Fibroblast of the conjunctiva (primary cell): ENCODE results near the gene SGK1.
"Not testable (repeated sequence)": the region's sequence is repeated elsewhere in the genome, so short reads cannot be mapped to it uniquely, and the experiment has no call there.

Source experiments
- DNase-seq: peaks from one replicate; pipeline ENCODE4 v3.0.0-alpha.2; 2010; ENCODE audit warnings: low read depth

The SGK1 gene

GRCh38 chr6:134223796-134224420 is 94.0 kb downstream of the SGK1 start:
- DNase-seq = peak; percentile 26

GRCh38 chr6:134221250-134221649 is 96.7 kb downstream of the SGK1 start:
- no peak for DNase-seq

DNA sequence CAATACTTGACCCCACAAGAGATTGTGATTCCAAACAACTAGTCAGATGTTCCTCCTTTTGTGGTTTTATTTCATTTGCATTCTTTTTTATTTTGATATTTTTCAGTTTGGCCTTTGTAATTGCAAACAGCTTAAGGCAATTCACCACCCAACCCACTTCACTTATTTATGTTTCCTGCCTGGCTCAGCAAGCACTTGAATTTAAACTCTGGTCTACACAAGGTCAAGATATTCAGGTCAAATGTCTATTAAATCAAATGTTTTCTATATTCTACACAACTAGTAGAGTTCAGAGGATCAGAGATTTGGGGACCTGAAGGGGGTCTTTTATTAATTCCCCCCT is 100.1 kb downstream of the SGK1 start:
- DNase-seq = no peak

DNA sequence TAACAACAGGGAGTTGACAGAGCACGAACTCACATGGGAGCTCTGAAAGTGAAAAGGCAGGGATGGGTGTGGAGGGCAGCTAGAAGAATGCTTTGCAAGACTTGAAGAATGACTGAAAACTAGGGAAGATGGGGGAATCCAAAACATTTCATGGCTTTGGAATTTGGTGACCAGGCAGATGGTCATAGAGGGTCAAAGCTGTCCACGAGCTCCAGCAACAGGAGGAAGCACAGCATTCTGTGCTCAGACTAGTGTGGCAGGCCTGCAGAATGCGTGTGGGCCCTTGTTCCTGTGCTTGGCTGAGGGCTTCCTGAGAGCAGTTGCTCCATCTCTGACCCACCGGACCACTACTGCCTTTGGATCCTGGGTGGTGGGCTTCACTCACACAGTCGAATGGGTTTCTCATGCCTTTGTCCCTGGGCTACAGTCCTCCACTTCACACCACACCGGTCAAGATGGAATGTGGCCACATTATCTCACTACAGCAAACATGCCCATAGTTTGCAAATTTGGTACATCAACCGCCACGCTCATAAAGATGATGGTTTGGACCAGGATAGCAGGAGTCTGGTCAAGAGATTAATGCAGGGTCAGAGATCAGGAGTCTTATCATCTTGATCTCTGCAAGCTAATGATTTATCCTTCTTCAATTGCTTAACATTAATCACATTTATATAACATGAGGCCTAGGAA is 100.7 kb downstream of the SGK1 start:
- DNase-seq = no peak

DNA sequence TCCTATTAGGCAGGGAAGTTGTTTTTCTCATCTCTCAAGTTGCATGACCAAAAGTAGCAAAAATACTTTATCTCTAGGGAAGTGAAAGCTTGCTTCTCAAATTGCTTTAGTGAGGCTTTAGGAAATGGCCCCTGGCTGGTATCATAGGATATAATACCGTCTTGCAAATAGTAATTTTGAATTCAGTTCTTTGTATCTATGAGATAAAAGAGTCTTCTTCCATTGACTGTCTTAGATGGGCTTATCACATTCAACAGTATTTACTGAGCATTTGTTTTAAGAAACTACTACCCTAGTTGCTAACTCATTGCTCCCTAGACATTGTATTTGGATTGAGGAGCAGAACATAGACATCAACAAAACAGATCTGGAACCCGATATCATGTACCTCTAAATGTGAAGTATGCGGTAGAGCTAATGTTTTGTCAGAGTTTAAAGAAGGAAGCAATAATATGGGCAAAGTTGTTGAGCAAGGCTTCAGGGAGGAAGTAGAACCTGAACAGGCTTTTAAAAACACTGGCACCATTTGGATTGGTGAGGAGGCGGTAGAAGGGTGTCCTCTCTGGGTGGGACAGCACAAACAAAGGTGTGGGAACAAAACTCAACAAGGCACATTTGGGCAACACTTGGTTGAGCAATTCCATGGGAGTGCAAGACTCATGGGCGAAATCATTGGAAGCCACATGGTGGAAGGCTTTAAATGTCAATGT is 101.5 kb downstream of the SGK1 start:
- no peak for DNase-seq

DNA sequence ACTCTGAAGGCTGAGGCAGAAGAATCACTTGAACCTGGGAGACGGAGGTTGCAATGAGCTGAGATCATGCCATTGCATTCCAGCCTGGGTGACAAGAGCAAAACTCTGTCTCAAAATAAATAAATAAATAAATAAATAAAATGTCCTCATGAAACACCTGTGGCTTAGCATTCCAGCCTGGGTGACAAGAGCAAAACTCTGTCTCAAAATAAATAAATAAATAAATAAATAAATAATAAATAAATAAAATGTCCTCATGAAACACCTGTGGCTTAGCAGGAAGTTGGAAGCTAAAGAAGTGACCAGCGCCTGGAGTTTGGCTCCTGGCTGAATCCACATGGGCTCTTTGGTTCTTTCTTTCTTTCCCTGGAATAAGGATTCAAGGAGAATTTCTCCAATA is 104.5 kb downstream of the SGK1 start:
- DNase-seq = not testable (repeated sequence)

GRCh38 chr6:134211297-134211696 is 106.6 kb downstream of the SGK1 start:
- no peak for DNase-seq

GRCh38 chr6:134207421-134207820 is 110.5 kb downstream of the SGK1 start:
- no peak for DNase-seq

DNA sequence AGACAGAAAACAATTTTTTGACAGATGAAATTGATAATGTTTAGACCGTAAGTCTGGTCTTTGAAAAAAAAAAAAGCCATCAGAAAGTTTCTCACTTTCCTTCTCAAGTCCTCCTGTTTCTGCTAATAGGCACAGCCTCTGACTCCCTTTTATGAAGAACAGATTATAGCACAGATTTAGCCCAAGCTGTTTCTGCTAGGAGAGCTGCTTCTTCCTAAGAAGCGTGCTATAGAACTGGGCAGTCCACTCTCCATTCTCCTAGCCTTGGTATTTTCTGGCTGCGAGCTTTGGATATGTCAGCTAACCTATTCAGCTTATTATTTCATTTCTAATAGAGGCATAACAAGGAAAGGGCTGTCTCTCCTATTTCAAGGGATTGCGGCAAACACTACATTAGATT is 112.5 kb downstream of the SGK1 start:
- DNase-seq = no peak

DNA sequence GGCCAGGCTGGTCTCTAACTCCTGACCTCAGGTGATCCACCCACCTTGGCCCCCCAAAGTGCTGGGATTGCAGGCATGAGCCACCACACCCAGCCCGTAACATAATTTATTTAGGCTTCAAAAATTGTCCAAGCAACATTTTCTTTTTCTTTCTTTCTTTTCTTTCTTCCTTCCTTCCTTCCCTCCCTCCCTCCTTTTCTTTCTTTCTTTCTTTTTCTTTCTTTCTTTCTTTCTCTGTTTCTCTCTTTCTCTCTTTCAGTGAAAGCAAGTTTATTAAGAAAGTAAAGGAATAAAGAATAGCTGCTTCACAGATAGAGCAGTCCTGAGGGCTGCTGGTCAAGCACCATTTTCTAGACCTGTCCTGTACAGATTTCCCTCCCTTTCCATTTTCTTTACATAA is 113.2 kb downstream of the SGK1 start:
- not testable (repeated sequence) for DNase-seq

DNA sequence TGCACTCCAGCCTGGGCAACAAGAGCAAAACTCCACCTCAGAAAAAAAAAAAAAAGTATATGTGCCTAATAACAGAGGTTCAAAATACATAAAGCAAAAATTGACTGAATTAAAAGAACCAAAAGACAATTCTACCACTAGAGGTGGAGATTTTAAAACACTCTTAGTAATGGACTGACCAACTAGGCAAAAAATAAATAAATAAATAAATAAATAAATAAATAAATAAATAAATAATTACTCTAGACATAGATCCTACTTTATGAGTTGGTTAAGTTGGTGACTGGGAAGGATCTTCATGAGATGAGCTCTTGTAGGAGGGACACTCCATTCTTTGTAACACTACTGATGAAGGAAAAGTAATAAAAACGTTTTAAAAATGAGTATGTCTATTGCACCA is 113.9 kb downstream of the SGK1 start:
- DNase-seq = no peak

- no peak for DNase-seq
These were observed 116.2 kb downstream of the SGK1 start for GRCh38 chr6:134201716-134202115.

DNA sequence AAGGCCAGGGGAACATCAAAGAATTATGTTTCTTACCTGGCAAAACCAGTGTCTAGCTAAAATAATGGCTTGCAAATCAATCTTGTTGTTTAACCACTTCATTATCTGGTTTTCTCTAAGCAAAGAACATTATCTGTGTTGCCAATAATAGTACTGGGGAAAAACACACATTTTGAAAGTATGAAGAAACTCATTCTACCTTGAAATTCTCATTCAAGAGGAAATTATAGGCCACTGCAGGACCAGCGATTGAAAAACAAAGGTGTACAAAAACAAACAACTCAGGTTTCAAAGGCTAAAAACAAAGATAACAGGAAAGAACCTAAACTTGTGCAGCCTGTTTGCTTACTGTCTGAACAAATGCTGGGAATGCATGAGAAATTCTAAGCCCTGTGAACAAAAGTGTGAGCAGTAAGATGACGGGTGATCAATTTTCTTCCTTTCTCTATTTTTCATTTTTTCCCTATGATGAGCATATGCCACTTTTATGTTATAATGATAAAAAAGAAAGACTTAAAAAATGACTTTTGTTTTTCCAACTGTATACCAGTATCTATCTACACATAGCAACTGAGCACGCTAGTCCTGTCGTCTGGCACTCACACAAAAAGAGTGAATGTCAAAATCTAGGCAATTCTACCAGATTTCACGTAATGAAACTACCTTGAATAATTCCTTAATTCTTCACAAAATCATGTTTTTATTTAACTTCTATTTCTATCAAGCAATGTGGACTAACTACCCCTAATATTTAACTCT is 117.9 kb downstream of the SGK1 start:
- DNase-seq = no peak

DNA sequence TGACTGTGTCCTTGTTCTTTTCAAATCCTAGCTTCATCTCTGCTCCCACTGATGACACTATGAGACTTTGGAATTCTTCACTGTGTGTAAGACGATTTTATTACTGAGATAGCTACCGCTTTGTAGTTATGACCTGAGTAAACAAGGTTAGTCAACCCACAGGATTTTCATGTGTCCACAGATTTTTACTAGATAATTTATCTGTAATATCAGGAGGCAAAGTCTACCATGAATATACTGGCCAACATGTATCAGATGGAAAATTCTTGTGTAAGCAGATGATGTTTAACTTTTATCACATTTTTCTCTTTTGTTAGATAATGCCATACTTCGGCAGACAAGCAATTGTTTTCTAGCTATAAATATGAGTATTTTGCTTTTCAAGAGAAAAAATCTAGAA is 119.8 kb downstream of the SGK1 start:
- no peak for DNase-seq

DNA sequence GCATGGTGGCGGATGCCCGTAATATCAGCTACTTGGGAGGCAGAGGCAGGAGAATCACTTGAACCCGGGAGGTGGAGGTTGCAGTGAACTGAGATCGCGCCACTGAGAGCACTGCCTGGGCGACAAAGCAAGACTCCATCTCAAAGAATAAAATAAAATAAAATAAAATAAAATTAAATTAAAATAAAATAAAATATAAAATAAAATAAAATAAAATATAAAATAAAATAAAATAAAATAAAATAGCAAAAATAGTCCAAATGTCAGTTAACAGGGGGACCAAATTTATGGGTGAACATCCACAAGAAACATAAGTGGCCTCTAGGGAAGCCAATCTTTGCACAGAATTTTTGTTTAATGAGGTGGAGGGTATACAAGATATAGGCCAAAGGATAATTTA is 120.2 kb downstream of the SGK1 start:
- not testable (repeated sequence) for DNase-seq

- DNase-seq = no peak
These were observed 121.2 kb downstream of the SGK1 start for GRCh38 chr6:134196568-134197193.

- no peak for DNase-seq
These were observed 121.9 kb downstream of the SGK1 start for GRCh38 chr6:134195985-134196384.

DNA sequence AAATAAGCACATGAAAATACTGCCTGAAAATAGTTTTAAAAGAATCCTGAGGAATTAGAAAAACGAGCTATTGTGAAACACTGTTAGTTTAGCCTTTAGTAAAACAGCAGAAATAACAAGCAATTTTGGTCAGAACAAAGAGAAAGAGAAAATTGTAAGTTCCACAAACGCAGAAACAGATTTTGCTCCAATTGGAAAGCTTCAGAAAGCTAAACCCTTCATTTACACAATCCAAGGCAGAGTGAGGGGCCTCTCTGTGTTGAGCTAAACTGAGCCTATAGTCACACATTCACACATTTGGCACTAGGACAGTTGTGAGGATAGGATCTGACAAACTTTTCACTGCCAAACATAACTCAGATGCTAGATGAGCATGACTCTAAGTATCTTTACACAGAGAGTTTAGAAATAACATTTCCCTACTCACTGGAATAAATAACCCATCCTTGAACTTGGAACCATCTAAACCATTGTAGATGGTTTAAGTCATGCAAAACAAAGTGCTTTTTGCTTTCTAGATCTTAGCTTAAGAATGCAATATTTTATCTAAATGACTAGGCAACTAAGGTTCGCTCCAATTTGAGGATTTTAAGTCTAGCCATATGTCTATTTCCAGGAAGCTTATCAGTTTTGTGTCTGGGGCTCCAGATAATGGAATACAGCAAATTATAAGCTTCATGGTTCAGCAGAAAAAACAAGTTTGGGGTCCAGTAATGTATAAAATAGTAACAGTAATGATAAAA is 122.6 kb downstream of the SGK1 start:
- peak; percentile 55 for DNase-seq

GRCh38 chr6:134193536-134194498 is 124.1 kb downstream of the SGK1 start:
- no peak for DNase-seq

DNA sequence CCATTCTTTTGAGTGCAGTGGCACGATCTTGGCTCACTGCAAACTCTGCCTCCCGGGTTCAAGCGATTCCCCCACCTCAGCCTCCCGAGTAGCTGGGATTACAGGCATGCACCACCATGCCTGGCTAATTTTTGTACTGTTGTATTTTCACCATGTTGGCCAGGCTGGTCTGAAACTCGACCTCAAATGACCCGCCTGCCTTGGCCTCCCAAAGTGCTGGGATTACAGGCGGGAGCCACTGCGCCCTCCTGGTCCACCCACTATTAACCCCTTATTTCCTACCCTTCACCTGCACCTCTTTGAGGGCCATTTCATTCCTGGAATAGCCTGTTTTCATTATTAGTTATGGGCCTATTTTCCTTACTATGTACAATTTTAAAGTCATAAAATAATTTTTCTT is 125.3 kb downstream of the SGK1 start:
- DNase-seq = not testable (repeated sequence)
